Panc1 (cell line): Measurements from ENCODE around the gene PHPT1. TPM values are rescaled to one million over a fixed set of nuclear protein-coding genes. Genes with fewer than 3 reads are reported as not detected.

ENCODE experiments used
- ATAC-seq: fragments of 200-7000 bp; cut with Tn5 transposase; 2 replicates; pipeline ENCODE4 v1.9.1; 2020; ENCODE audit warnings: mild to moderate bottlenecking, moderate library complexity
- Bru-seq: library from RNA; stranded (reverse); fragments of 400-500 nt; gene quantifications from one replicate; lab custom pipeline; 2021; lab: Mats Ljungman, UMichigan
- BruChase-seq, 2 experiments: library from RNA; stranded (reverse); fragments of 400-500 nt; gene quantifications; one replicate each; lab custom pipeline; 2021; lab: Mats Ljungman, UMichigan
- BruUV-seq: library from RNA; stranded (reverse); fragments of 400-500 nt; replicated peaks from 2 replicates; lab custom pipeline; 2021; lab: Mats Ljungman, UMichigan
- CTCF ChIA-PET: fragments of 300-600 bp; sonication (Branson Sonifier 250); formaldehyde crosslinking; loops from one replicate; lab custom pipeline; 2022; ENCODE audit warnings: antibody characterized with exemption; lab: Charles Lee
- POLR2A ChIA-PET: fragments of 300-600 bp; sonication (Branson Sonifier 250); formaldehyde crosslinking; loops from one replicate; lab custom pipeline; 2022; ENCODE audit warnings: antibody characterized with exemption; lab: Charles Lee
- DNase-seq: peaks from one replicate; pipeline ENCODE4 v3.0.0-alpha.2; 2010; ENCODE audit warnings: low read depth, low spot score
- H3K27ac ChIP-seq: 2 replicates; pipeline ENCODE4 v1.5.1; 2011; ENCODE audit warnings: mild to moderate bottlenecking, low read length, inconsistent platforms
- H3K27me3 ChIP-seq: fragments of 200-500 bp; sonication (Bioruptor generic); 2 replicates; pipeline ENCODE4 v1.6.0; 2014; ENCODE audit warnings: low read length, inconsistent platforms; ENCODE audit not compliant: control insufficient read depth, insufficient read depth
- H3K36me3 ChIP-seq: fragments of 200-500 bp; sonication (Bioruptor generic); 2 replicates; pipeline ENCODE4 v1.5.1; 2014; ENCODE audit warnings: inconsistent platforms, mild to moderate bottlenecking, low read length, moderate library complexity; ENCODE audit not compliant: control insufficient read depth, insufficient read depth
- H3K4me1 ChIP-seq: 2 replicates; pipeline ENCODE4 v1.5.1; 2011; ENCODE audit warnings: inconsistent platforms, mild to moderate bottlenecking, low read length, moderate library complexity; ENCODE audit not compliant: control insufficient read depth, insufficient read depth
- H3K4me3 ChIP-seq, 2 experiments: 2 replicates each; pipeline ENCODE4 v1.5.1; 2011 to 2012; ENCODE audit warnings: low read depth in 2 of 2, low read length in 2 of 2, mild to moderate bottlenecking in 2 of 2, inconsistent platforms in 1 of 2, moderate library complexity in 1 of 2
- H3K9me3 ChIP-seq: fragments of 200-500 bp; sonication (Bioruptor generic); 2 replicates; pipeline ENCODE4 v1.5.1; 2014; ENCODE audit warnings: low read depth, mild to moderate bottlenecking, inconsistent platforms, low read length, moderate library complexity; ENCODE audit not compliant: control insufficient read depth, insufficient read depth
- POLR2AphosphoS5 ChIP-seq: IDR thresholded peaks from 2 replicates; pipeline ENCODE4 v1.6.1; 2012; ENCODE audit warnings: mild to moderate bottlenecking, low read depth, low read length, moderate library complexity
- SIN3A ChIP-seq: IDR thresholded peaks from 2 replicates; pipeline ENCODE4 v1.6.1; 2012; ENCODE audit warnings: low read depth, mild to moderate bottlenecking, low read length, moderate library complexity, borderline replicate concordance; ENCODE audit not compliant: insufficient read depth
- TCF7L2 ChIP-seq: IDR thresholded peaks from 2 replicates; pipeline ENCODE4 v1.6.1; 2011; ENCODE audit warnings: mild to moderate bottlenecking, low read depth, low read length, inconsistent platforms
- in situ Hi-C: cut with HindIII; loops from 2 replicates; pipeline ENCODE4 v1.10.0; 2016; ENCODE audit warnings: low sequenced_read_pairs, low pct_unique_long_range_greater_than_20kb
- intact Hi-C: fragments of 100-400 bp; cut with micrococcal nuclease; formaldehyde crosslinking; loops from one replicate; pipeline ENCODE4 v1.10.0; 2022; ENCODE audit not compliant: unreplicated experiment
- long read RNA-seq: library from polyadenylated mRNA; unstranded; transcript quantifications from one replicate; pipeline ENCODE4 v2.0.0, GENCODE V29; 2021; ENCODE audit not compliant: unreplicated experiment
- polyA plus RNA-seq: library from polyadenylated mRNA; unstranded; fragments of >200 nt; gene quantifications from one replicate; pipeline ENCODE4 v1.2.1, GENCODE V29; 2012; ENCODE audit warnings: missing spikeins; ENCODE audit not compliant: insufficient read length
- total RNA-seq: library from RNA; stranded (reverse); gene quantifications from one replicate; pipeline ENCODE4 v1.2.1, GENCODE V29; 2021; ENCODE audit not compliant: unreplicated experiment
- TF ChIP-seq, protein P1 (sequence below): fragments of 450-650 bp; IDR thresholded peaks from 2 replicates; pipeline ENCODE4 v1.5.1; 2017; ENCODE audit warnings: mild to moderate bottlenecking
- TF ChIP-seq, protein P2 (sequence below), 2 experiments: IDR thresholded peaks; 2 replicates each; pipeline ENCODE4 v1.6.1; 2011 to 2012; ENCODE audit warnings: low read depth in 2 of 2, control low read depth in 1 of 2, low read length in 1 of 2, mild to moderate bottlenecking in 1 of 2, moderate library complexity in 1 of 2; ENCODE audit not compliant: insufficient read depth in 1 of 2

PHPT1 gene
- total RNA-seq (204 TPM), Bru-seq, nascent RNA (percentile 73 among the genes with signal in this experiment), BruChase-seq, experiment 1, labeled RNA remaining after a 2-hour chase (percentile 78 among the genes with signal in this experiment), BruChase-seq, experiment 2, labeled RNA remaining after a 6-hour chase (percentile 88 among the genes with signal in this experiment)
- 307 TPM for polyA plus RNA-seq
- long read RNA-seq, transcript PHPT1-201 (3 exons, 890 nt): major isoform, 156 of 286 reads
- long read RNA-seq, transcript PHPT1-204 (2 exons, 627 nt): minor isoform, 105 of 286 reads
- long read RNA-seq, partial matches to known transcripts: 3 of 286 reads
- long read RNA-seq, other reads (novel, unspliced or antisense): 20 of 286 reads

- no peaks in the 10 kb centered on the region for H3K27me3 ChIP-seq
- H3K9me3 ChIP-seq: no peaks in the 10 kb centered on the region
- peaks cover 15% of the 10 kb centered on the region for H3K4me1 ChIP-seq
- DNase-seq: peak; percentile 91
- no peaks in the 10 kb centered on the region for H3K36me3 ChIP-seq
- ChIA-PET POLR2A (no interaction called here), CTCF (no interaction called here)
- H3K4me3 ChIP-seq: peak within 1 kb of the TSS; percentile 69 to 83
- TF ChIP-seq TCF7L2 (no peak), SIN3A (no peak), POLR2AphosphoS5 (peak; percentile 86)
- no TSS peak for BruUV-seq
- intact Hi-C loops (no loop called here), in situ Hi-C loops (no loop called here)
- ATAC-seq: peak; percentile 79
- H3K27ac ChIP-seq: peak within 1 kb of the TSS; percentile 83
Observed at GRCh38 chr9:136849038-136849959, at the start of gene PHPT1. PHPT1 (plus strand) TSS chr9:136849409; CDS start chr9:136849431, 22 bp downstream.

DNA sequence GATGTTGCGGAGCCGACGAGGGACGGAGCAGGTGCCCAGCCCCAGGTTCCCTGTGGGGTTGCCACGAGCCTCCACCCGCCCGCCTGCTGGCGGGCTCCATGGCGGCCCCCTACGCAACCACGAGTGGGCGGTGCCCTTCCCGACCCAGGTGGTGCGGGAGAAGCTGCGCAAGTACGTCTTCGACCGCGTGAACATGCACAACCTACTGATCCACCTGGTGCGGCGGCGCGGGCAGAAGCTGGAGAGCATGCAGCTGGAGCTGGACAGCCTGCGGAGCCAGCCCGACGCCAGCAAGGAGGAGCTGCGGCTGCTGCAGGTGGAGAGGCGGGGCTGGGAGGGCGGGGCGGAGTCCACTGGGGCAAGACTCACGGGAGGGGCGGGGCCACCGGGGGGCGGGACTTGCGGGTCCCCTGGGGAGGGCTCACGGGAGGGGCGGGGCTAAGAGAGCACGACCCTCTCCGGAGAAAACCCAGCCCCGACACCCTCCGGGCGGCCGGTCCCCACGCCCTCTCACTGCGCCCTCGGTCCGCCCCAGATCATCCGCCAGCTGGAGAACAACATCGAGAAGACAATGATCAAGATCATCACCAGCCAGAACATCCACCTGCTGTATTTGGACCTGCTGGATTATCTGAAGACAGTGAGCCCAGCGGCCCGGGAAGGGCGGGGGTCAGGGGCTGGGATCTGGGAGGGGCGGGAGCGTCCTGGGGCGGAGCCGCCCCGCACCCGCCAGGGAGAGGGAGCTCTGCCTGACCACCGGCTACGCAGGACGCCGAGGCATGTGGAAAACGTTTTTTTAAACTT, 49.2 kb upstream of the PHPT1 start:
- H3K27ac ChIP-seq: no peak overlapping the region; the same call in 1 of the 2 replicates

More for the DNA sequence above, 49.2 kb upstream of the PHPT1 start:
- TF ChIP-seq SIN3A: no peak
- no peak for TF ChIP-seq POLR2AphosphoS5
- TF ChIP-seq, protein P1, sequence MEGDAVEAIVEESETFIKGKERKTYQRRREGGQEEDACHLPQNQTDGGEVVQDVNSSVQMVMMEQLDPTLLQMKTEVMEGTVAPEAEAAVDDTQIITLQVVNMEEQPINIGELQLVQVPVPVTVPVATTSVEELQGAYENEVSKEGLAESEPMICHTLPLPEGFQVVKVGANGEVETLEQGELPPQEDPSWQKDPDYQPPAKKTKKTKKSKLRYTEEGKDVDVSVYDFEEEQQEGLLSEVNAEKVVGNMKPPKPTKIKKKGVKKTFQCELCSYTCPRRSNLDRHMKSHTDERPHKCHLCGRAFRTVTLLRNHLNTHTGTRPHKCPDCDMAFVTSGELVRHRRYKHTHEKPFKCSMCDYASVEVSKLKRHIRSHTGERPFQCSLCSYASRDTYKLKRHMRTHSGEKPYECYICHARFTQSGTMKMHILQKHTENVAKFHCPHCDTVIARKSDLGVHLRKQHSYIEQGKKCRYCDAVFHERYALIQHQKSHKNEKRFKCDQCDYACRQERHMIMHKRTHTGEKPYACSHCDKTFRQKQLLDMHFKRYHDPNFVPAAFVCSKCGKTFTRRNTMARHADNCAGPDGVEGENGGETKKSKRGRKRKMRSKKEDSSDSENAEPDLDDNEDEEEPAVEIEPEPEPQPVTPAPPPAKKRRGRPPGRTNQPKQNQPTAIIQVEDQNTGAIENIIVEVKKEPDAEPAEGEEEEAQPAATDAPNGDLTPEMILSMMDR: no peak
- no peak for TF ChIP-seq TCF7L2
- TF ChIP-seq, protein P2, sequence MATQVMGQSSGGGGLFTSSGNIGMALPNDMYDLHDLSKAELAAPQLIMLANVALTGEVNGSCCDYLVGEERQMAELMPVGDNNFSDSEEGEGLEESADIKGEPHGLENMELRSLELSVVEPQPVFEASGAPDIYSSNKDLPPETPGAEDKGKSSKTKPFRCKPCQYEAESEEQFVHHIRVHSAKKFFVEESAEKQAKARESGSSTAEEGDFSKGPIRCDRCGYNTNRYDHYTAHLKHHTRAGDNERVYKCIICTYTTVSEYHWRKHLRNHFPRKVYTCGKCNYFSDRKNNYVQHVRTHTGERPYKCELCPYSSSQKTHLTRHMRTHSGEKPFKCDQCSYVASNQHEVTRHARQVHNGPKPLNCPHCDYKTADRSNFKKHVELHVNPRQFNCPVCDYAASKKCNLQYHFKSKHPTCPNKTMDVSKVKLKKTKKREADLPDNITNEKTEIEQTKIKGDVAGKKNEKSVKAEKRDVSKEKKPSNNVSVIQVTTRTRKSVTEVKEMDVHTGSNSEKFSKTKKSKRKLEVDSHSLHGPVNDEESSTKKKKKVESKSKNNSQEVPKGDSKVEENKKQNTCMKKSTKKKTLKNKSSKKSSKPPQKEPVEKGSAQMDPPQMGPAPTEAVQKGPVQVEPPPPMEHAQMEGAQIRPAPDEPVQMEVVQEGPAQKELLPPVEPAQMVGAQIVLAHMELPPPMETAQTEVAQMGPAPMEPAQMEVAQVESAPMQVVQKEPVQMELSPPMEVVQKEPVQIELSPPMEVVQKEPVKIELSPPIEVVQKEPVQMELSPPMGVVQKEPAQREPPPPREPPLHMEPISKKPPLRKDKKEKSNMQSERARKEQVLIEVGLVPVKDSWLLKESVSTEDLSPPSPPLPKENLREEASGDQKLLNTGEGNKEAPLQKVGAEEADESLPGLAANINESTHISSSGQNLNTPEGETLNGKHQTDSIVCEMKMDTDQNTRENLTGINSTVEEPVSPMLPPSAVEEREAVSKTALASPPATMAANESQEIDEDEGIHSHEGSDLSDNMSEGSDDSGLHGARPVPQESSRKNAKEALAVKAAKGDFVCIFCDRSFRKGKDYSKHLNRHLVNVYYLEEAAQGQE (IDR thresholded peaks at IDR 0.05; ENCODE audit: insufficient read depth in 1 of 2, low read depth in 2 of 2, low read length in 1 of 2): 0 out of 4 replicates have a peak, but pooled peaks of 1 of the 2 experiments have one; percentile 19
- intact Hi-C loops: no loop called here
- Histone ChIP-seq H3K4me1 (peaks cover 4% of the 10 kb centered on the region), H3K27me3 (no peaks in the 10 kb centered on the region), H3K4me3 (peak overlapping the region; percentile 37 to 57), H3K9me3 (no peaks in the 10 kb centered on the region), H3K36me3 (no peaks in the 10 kb centered on the region)
- ChIA-PET CTCF (interaction anchor here (0.7 kb wide), 1 partner anchor 255 kb away, joined by 4 read pairs; no protein-coding TSS in a partner anchor), POLR2A (interaction anchor here (0.6 to 1.0 kb wide), 3 partner anchors 10 to 35 kb away, joined by 3 to 13 read pairs (median 3); no protein-coding TSS in a partner anchor)
- no TSS peak for BruUV-seq
- DNase-seq: no peak
- in situ Hi-C loops: no loop called here
- ATAC-seq: peak; percentile 71
